KG1 (cell line): ENCODE data around the gene SCFD2.
A peak's percentile ranks its signal among the peaks of the same experiment; 100 is the strongest.

ENCODE experiments used
- DNase-seq: peaks from one replicate; lab custom pipeline; 2025; lab: John Stamatoyannopoulos, UW

The SCFD2 gene

DNA sequence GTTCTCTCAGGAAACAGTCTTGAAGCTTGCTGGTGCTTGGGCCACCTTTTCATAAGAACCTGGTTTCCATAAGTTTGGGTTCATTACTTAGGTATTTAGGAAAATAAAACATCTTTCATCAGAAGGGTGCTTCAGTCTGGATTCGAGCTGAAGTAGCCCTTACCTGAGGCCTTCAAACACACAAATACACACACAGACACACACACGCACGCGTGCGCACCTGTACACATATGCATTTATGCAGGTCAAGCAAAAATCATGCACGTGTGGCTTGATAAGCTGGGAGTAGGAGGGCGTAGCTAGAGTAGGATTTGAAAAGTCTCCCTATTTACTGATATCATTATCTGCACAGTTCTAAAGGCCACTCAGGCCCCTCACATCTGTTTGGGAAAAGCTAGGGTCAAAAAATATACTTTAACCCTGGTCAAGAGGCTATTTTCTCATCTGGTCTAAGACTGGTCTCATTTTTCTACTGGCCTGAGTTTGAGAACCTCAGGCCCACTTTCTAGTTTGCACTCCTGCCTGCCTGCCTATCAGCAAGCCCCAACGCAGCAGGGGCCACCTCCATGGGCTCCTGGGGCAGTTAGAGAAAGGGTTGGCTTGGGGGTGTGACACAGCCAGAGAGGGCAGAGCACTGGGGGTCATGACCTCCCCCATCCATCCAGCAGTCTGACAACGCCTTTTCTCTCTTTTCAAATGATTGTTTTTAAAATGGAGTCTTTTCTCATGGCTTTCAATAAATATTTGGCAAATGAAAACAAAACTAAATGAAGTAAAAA, 439.5 kb downstream of the SCFD2 start:
- DNase-seq: no peak

DNA sequence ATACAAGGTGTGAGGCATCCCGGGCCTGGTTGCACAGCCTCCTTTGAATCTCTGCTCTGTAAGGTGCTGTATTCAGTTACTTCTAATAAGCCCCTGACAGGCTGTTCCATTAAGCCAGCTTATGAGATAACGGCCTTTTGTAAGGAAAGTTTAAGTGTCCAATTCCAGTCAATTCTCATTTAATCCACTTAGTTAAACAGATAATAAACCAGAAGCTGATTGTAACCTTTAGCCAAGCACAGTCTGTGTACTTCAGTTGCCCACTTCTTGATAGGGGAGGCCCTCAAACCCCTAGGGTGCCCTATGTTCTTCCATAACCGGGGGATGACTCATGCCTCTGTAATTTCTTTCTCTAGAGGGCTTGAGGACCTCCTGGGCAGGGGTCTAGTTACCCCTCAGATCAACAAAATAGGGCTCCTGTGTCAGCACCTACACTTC, 440.3 kb downstream of the SCFD2 start:
- no peak for DNase-seq

GRCh38 chr4:52919461-52919860, 446.4 kb downstream of the SCFD2 start:
- no peak for DNase-seq

DNA sequence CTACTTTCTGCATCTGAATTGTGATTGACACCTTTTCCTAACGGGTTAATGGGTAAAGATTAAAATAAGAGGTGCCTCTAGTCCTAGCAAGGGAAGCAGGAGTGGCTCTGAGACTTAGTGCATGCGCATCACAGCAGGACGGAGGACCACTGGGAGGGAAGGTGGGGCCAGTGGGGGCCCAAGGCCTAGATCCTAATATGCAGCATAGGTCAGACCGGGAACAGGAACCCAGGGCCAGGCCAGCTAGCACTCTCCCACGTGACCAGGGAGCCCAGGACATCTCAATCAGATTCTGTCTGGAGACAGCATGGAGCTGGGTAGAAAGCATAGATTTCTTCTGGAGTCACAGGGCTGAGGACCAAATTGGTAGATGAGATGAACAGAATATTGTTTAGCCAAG, 448.0 kb downstream of the SCFD2 start:
- DNase-seq: no peak

GRCh38 chr4:52915730-52916300, 450.0 kb downstream of the SCFD2 start:
- DNase-seq: no peak

DNA sequence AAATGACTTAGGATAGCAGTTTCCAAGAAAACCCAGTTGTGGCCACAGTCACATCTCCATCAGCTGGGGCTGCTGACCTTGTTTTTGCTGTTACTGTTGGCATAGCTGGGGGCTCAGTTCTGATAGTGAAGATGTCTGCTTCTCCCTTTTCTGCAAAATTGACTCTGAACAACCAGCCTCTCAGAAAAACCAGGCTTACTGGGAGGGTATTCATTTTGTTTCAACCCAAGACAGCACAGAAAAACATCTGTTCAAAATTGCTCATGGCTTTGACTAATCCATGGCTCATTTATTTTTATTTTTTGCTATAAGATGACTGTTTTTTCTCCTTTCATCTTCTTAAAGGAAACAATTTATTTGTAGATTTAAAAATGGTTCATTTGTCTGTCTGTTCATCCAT, 450.7 kb downstream of the SCFD2 start:
- no peak for DNase-seq

GRCh38 chr4:52914051-52914605, 451.7 kb downstream of the SCFD2 start:
- no peak for DNase-seq

- DNase-seq: no peak
Observed at GRCh38 chr4:52912608-52913007, 453.3 kb downstream of the SCFD2 start.

GRCh38 chr4:52911684-52912294, 454.1 kb downstream of the SCFD2 start:
- peak; percentile 30 for DNase-seq

DNA sequence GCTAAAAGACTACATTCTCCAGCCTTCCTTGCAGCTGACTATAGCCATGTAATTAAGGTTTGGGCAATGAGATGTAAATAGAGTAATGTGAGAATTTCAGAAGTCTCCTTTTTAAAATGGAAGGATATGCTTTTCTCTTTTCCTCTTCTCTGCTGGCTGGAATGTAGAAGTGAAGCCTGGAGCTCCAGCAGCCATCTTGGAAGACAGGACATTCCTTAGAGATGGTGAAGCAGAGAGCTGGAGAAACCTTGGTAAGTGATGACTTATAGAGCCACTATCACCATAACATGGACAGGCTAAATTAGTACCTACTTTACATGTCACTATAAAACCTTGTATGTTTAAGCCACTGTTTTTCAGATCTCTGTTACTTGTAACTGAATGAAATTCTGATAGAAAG, 455.7 kb downstream of the SCFD2 start:
- DNase-seq: no peak

- no peak for DNase-seq
Observed at GRCh38 chr4:52907510-52907909, 458.4 kb downstream of the SCFD2 start.

DNA sequence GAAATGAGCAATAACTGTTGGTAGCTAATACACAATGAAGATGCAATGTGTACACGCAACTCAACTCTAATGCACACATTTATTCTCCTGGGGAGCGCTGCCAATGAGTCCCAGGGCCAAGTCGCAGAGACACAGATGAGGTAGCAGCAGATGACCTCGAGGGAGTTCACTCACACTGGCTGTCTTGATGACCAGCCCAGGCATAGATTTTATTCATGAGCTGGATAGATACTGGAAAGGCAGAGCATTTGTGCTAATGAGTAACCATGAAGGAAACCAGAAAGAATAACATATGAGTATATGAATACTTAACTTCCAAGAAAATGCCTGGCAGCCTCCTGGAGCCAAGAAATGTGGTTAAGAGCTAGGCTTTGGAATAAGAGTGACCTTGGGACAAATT, 461.4 kb downstream of the SCFD2 start:
- DNase-seq: no peak

GRCh38 chr4:52903273-52903672, 462.6 kb downstream of the SCFD2 start:
- DNase-seq: no peak

DNA sequence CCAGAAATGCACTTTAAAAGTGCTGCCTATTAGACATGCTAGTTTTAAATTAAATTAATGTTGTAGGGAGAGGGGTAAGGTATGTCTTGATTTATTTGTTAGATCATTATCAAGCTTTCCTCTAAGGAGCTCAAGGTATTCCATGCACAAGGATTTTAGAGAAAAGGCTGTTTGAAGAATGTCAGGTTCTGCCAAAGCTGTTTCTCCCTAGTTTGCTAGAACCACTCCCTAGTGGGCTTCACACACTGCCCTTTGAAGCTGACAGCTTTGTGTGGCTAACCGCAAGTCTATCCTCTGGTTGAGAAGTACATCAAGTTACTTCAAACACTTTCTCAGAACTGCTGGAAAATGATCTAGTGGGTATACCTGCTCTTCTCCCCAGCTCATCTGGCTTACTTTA, 471.4 kb downstream of the SCFD2 start:
- no peak for DNase-seq

- no peak for DNase-seq
Observed at GRCh38 chr4:52892880-52893279, 473.0 kb downstream of the SCFD2 start.

DNA sequence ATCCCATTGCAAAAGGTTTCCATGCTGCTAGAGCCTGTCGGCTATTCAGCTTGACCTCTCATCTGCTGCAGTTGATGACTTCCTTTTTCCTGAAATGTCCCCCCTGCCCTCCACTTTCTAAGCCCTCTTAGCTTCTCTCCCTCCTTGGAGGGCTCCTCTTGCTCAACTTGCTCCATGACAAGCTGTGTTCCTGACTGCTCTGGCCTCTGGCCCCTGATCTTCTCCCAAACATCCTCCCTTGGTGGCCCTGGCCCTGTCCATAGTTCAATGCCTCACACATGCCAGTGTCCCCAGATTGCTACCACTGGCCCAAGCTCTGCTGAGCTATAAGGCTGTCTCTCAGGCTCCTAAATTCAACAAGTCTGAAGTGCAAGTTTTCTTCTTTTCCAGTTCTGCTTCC, 474.1 kb downstream of the SCFD2 start:
- no peak for DNase-seq

- no peak for DNase-seq
Observed at GRCh38 chr4:52890521-52890791, 475.4 kb downstream of the SCFD2 start.

DNA sequence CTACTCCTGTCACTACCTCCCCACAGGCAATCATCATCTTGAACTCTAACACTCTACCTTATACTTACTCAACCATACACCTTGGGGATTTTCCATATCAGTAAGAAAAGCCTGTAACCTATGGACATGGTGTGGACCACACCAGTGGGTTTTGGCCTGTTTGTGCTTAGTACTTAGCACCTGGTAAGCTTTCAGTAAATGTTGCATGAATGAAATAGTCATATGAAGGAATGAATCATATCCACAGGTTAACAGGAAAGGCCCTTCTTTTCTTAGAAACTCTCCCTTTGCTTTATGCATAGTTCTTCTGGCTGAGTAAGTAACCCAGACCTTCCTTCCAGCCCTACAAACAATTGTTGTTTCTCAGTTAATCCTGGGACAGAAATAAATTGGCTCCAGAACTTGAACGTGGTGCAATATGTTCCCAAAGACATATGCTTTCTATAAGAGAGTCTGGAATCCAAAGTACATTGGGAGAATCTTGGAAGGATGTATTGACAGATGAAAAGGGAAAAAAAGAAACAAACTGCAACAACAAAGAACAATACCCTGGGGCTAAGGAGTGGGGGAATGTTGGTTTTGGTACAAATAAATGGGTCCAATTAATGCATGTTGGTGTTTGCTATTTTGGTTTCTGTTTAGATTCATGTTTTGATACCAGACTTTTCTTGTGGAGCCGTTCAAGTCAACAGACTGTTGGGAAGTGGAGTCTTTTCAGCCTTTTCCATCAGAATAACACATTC, 475.9 kb downstream of the SCFD2 start:
- no peak for DNase-seq

DNA sequence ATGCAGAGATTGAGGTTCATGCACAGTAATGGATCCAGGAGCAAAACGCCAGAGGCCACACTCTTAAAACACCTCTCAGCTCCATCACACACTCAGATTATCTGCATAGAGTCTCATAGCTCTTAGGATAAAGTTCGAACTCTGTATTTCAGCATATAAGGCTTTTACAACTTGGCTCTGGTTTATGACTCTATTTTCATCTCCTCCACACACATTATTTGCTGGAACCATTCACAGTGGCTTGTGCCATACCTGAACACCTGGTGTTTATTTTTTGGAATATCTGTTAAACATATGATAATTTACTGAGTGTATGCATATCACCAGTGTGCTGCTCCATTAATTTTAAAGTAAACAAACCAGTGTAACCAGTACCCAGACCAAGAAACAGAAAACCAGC, 476.5 kb downstream of the SCFD2 start:
- no peak for DNase-seq

- DNase-seq: no peak
Observed at GRCh38 chr4:52884994-52885393, 480.9 kb downstream of the SCFD2 start.

DNA sequence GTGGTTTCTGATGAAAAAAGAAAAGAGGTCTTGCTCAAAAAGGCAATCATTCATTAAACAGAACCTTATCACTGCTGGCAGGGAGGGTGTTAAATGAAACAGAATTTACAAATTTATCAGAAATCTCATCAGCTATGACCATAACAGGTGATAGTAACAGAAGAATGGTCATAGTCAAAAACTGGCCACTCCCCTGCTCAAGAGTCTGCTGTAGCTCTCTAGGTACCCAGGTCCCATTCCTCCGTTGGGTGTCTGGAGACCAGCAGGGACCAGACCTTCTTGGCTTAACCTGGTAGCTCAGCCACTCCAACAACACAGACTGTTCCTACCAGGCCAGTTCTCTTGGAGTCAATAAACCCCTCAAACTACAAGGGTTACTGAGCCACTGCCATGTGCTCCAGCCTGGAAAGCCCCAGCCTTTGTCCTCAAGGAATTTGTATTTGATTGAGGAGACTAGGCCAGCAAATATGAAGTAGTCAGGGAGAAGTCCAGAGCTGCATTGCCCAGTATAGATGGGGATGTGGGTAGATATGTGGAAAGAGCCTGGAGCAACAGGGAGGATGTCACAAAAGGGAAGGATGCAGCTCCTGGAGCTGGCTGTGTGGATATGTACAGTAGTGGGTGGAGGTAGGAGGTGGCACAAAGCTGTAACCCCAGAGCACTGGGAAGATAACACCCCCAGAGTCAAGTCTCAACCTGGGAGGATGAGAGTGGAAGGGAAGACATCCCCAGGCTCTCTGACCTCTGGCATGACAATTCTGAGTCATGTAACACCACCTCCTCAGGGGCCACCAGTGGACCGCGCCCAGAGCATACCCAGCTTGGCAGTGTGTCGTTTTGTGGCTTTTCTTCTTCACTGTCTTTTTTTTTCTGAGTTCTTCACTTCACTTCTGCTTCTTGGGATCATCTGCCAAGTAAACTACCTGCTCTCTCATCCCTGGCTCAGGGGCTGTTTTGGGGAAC, 481.9 kb downstream of the SCFD2 start:
- no peak for DNase-seq
